HEK293T (cell line): ENCODE data around the gene LMTK2.

Source experiments
- BHLHE40 ChIP-seq: fragments of 450-650 bp; IDR thresholded peaks from 2 replicates; pipeline ENCODE4 v1.6.1; 2016; ENCODE audit warnings: mild to moderate bottlenecking, moderate library complexity, borderline replicate concordance
- FOXA1 ChIP-seq: fragments of 450-650 bp; IDR thresholded peaks from 2 replicates; pipeline ENCODE4 v1.6.1; 2016; ENCODE audit warnings: mild to moderate bottlenecking
- FOXK2 ChIP-seq: fragments of 450-650 bp; IDR thresholded peaks from 2 replicates; pipeline ENCODE4 v1.6.1; 2016; ENCODE audit warnings: mild to moderate bottlenecking
- FOXM1 ChIP-seq: fragments of 450-650 bp; IDR thresholded peaks from 2 replicates; pipeline ENCODE4 v1.6.1; 2017; ENCODE audit warnings: mild to moderate bottlenecking, borderline replicate concordance
- HDGF ChIP-seq: fragments of 450-650 bp; IDR thresholded peaks from 2 replicates; pipeline ENCODE4 v1.6.1; 2017; ENCODE audit warnings: antibody characterized with exemption, borderline replicate concordance
- L3MBTL2 ChIP-seq: fragments of 450-650 bp; conservative IDR thresholded peaks from 2 replicates; pipeline ENCODE4 v1.6.1; 2016; ENCODE audit warnings: mild to moderate bottlenecking
- SP1 ChIP-seq: fragments of 450-650 bp; IDR thresholded peaks from 2 replicates; pipeline ENCODE4 v1.6.1; 2017
- SUZ12 ChIP-seq: fragments of 450-650 bp; IDR thresholded peaks from 2 replicates; pipeline ENCODE4 v1.6.1; 2016; ENCODE audit warnings: mild to moderate bottlenecking
- ZNF384 ChIP-seq: fragments of 450-650 bp; IDR thresholded peaks from 2 replicates; pipeline ENCODE4 v1.6.1; 2016

GRCh38 chr7:98156700-98157099, 50.0 kb downstream of the LMTK2 start:
- TF ChIP-seq L3MBTL2 (no peak), FOXK2 (no peak), HDGF (no peak), SP1 (no peak), FOXM1 (no peak), FOXA1 (no peak), SUZ12 (no peak), BHLHE40 (no peak), ZNF384 (no peak)
